ENCODE data around the gene ANKRD2. TPM values are rescaled to one million over a fixed set of nuclear protein-coding genes. Genes with fewer than 3 reads are reported as not detected.

Gene ANKRD2
- total and polyA plus RNA-seq, 2 donors (not counting 3 experiments of a cell fraction or from before 2014, with no cell fraction given): 1.6 to 1.8 TPM

GRCh38 chr10:97599272-97599619 lies 26.7 kb downstream of the ANKRD2 start:
- Histone ChIP-seq H3K4me2 (ENCODE audit: insufficient read depth, low read length) (no peak overlapping the region), H3K9me3 (replicated peaks; ENCODE audit: control insufficient read depth, insufficient read depth, low read length) (no peaks in the 10 kb centered on the region), H3K27me3 (ENCODE audit: control insufficient read depth in 2 of 2, insufficient read depth in 2 of 2, low read length in 2 of 2) (no peaks in the 10 kb centered on the region), H4K20me1 (replicated peaks; ENCODE audit: control insufficient read depth, extremely low read depth, insufficient read depth, low read length) (no peaks in the 10 kb centered on the region), H2AFZ (ENCODE audit: low read depth, low read length) (no peak overlapping the region), H3K27ac (ENCODE audit: insufficient read depth, low read depth, low read length) (no peak overlapping the region), H3K4me1 (ENCODE audit: control insufficient read depth, extremely low read depth, insufficient read depth, low read length) (peaks cover 25% of the 10 kb centered on the region), H3K4me3 (replicated peaks in 1 of 3; ENCODE audit: insufficient read depth in 1 of 3, low read depth in 1 of 3, low read length in 3 of 3) (no peak overlapping the region), H3K9ac (replicated peaks; ENCODE audit: extremely low read depth, insufficient read depth, low read length) (no peak overlapping the region), H3K79me2 (ENCODE audit: control insufficient read depth, insufficient read depth, low read length) (no peaks in the 10 kb centered on the region), H3K36me3 (ENCODE audit: control insufficient read depth in 2 of 2, extremely low read depth in 1 of 2, insufficient read depth in 2 of 2, low read length in 2 of 2) (no peaks in the 10 kb centered on the region), H3K9me1 (replicated peaks; ENCODE audit: control insufficient read depth, extremely low read depth, insufficient read depth, low read length) (no peaks in the 10 kb centered on the region)
- TF ChIP-seq JUN (IDR thresholded peaks at IDR 0.05; ENCODE audit: borderline replicate concordance, insufficient read depth, insufficient read length, low read depth) (no peak), GATA2 (IDR thresholded peaks at IDR 0.05; ENCODE audit: insufficient read depth, insufficient read length, low read depth, low read length) (no peak), EZH2 (IDR thresholded peaks at IDR 0.05; ENCODE audit: borderline replicate concordance, low read depth, low read length, severe bottlenecking) (no peak), FOS (IDR thresholded peaks at IDR 0.05; ENCODE audit: borderline replicate concordance, insufficient read depth, low read length) (no peak), POLR2A (IDR thresholded peaks at IDR 0.05; ENCODE audit: low read depth, low read length) (no peak), CTCF (IDR thresholded peaks at IDR 0.05; ENCODE audit: extremely low read depth in 1 of 2, insufficient read depth in 1 of 2, low read depth in 1 of 2, low read length in 2 of 2) (no peak), POLR2AphosphoS5 (IDR thresholded peaks at IDR 0.05; ENCODE audit: insufficient read depth, low read depth, low read length) (no peak), MAX (IDR thresholded peaks at IDR 0.05; ENCODE audit: insufficient read depth, insufficient read length) (no peak), MYC (IDR thresholded peaks at IDR 0.05; ENCODE audit: low read depth, low read length) (no peak)
- intact Hi-C loops (cut with micrococcal nuclease): loop anchor here (5.0 kb wide), 1 partner anchor 192 kb away; no protein-coding TSS in a partner anchor
- ChIA-PET CTCF (no interaction called here), POLR2A (no interaction called here)
- dilution Hi-C loops (cut with MboI; ENCODE audit: extremely low pct_ligation_motif_present, low sequenced_read_pairs): no loop called here
- no peak for DNase-seq (ENCODE audit: low read depth, low spot score)
- no peak for FAIRE-seq
- no TSS peak for BruUV-seq (replicated peaks)

Measured in endothelial cell of umbilical vein (primary cell).